ENCODE measurements around the gene RAB34. TPM values are rescaled to one million over a fixed set of nuclear protein-coding genes. Genes with fewer than 3 reads are reported as not detected.

RAB34 gene
- total and polyA plus RNA-seq, 2 donors (not counting 3 experiments of a cell fraction or from before 2014, with no cell fraction given), result 62.3 to 113 TPM

DNA sequence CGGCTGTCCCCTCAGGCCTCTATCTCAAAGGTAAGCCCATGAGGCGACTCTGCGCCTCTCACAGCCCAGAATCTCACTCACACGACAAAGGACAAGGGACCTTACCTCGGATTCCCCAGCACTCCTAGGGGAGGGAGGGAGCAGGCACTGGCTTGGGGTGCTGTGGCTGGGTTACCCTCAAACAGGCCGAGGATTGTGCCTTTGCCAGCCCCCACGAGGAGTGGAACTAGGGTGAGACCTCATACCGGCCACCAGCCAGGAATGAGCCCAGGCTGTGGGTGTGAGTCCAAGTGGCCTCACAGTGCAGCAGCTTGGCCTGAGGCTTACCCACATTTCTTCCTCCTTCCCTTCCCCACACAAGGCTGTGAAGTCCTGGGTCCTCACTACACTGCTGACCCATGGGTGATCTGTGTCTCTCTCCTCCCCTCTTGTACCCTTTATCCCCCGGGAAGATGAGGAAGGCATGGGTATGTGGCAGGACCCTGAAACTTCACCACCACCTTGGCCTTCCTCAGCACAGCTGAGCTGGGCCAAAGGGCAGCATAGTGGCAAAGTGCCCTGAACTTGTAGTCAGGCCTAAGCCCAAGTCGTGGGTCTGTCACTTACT, 11.8 kb downstream of the RAB34 start:
- dilution Hi-C loops (cut with MboI; ENCODE audit: extremely low pct_ligation_motif_present, low sequenced_read_pairs), result no loop called here
- no peak for FAIRE-seq
- H4K20me1 ChIP-seq (replicated peaks; ENCODE audit: control insufficient read depth, extremely low read depth, insufficient read depth, low read length), result no peaks in the 10 kb centered on the region

More for the DNA sequence above, 11.8 kb downstream of the RAB34 start:
- Histone ChIP-seq H3K36me3 (ENCODE audit: control insufficient read depth in 2 of 2, extremely low read depth in 1 of 2, insufficient read depth in 2 of 2, low read length in 2 of 2) (peaks cover 10 to 35% of the 10 kb centered on the region in 2 experiments), H3K9ac (replicated peaks; ENCODE audit: extremely low read depth, insufficient read depth, low read length) (no peak overlapping the region), H3K27me3 (ENCODE audit: control insufficient read depth in 2 of 2, insufficient read depth in 2 of 2, low read length in 2 of 2) (no peaks in the 10 kb centered on the region), H3K79me2 (ENCODE audit: control insufficient read depth, insufficient read depth, low read length) (no peaks in the 10 kb centered on the region), H3K4me1 (ENCODE audit: control insufficient read depth, extremely low read depth, insufficient read depth, low read length) (peaks cover 4% of the 10 kb centered on the region), H3K4me3 (replicated peaks in 1 of 3; ENCODE audit: insufficient read depth in 1 of 3, low read depth in 1 of 3, low read length in 3 of 3) (no peak overlapping the region), H3K4me2 (ENCODE audit: insufficient read depth, low read length) (no peak overlapping the region), H3K9me3 (replicated peaks; ENCODE audit: control insufficient read depth, insufficient read depth, low read length) (no peaks in the 10 kb centered on the region), H3K9me1 (replicated peaks; ENCODE audit: control insufficient read depth, extremely low read depth, insufficient read depth, low read length) (no peaks in the 10 kb centered on the region), H2AFZ (ENCODE audit: low read depth, low read length) (no peak overlapping the region), H3K27ac (ENCODE audit: insufficient read depth, low read depth, low read length) (no peak overlapping the region)
- DNase-seq (ENCODE audit: low read depth, low spot score), result no peak
- TF ChIP-seq EZH2 (IDR thresholded peaks at IDR 0.05; ENCODE audit: borderline replicate concordance, low read depth, low read length, severe bottlenecking), result no peak
- no peak for TF ChIP-seq GATA2 (IDR thresholded peaks at IDR 0.05; ENCODE audit: insufficient read depth, insufficient read length, low read depth, low read length)
- no peak for TF ChIP-seq MAX (IDR thresholded peaks at IDR 0.05; ENCODE audit: insufficient read depth, insufficient read length)
- no peak for TF ChIP-seq MYC (IDR thresholded peaks at IDR 0.05; ENCODE audit: low read depth, low read length)
- no peak for TF ChIP-seq POLR2A (IDR thresholded peaks at IDR 0.05; ENCODE audit: low read depth, low read length)
- TF ChIP-seq POLR2AphosphoS5 (IDR thresholded peaks at IDR 0.05; ENCODE audit: insufficient read depth, low read depth, low read length), result no peak
- no peak for TF ChIP-seq JUN (IDR thresholded peaks at IDR 0.05; ENCODE audit: borderline replicate concordance, insufficient read depth, insufficient read length, low read depth)
- TF ChIP-seq FOS (IDR thresholded peaks at IDR 0.05; ENCODE audit: borderline replicate concordance, insufficient read depth, low read length), result no peak
- TF ChIP-seq, protein P1, sequence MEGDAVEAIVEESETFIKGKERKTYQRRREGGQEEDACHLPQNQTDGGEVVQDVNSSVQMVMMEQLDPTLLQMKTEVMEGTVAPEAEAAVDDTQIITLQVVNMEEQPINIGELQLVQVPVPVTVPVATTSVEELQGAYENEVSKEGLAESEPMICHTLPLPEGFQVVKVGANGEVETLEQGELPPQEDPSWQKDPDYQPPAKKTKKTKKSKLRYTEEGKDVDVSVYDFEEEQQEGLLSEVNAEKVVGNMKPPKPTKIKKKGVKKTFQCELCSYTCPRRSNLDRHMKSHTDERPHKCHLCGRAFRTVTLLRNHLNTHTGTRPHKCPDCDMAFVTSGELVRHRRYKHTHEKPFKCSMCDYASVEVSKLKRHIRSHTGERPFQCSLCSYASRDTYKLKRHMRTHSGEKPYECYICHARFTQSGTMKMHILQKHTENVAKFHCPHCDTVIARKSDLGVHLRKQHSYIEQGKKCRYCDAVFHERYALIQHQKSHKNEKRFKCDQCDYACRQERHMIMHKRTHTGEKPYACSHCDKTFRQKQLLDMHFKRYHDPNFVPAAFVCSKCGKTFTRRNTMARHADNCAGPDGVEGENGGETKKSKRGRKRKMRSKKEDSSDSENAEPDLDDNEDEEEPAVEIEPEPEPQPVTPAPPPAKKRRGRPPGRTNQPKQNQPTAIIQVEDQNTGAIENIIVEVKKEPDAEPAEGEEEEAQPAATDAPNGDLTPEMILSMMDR (IDR thresholded peaks at IDR 0.05; ENCODE audit: extremely low read depth in 1 of 2, insufficient read depth in 1 of 2, low read depth in 1 of 2, low read length in 2 of 2), result no peak
- intact Hi-C loops (cut with micrococcal nuclease), result no loop called here
- ChIA-PET CTCF (no interaction called here), POLR2A (no interaction called here)
- no TSS peak for BruUV-seq (replicated peaks)

Data from endothelial cell of umbilical vein (primary cell).